Cerebellar nuclear complex (tissue), 1 donor: ENCODE measurements around the gene AKR1C1.
"Not testable (repeated sequence)": the region's sequence is repeated elsewhere in the genome, so short reads cannot be mapped to it uniquely, and the experiment has no call there.

ENCODE experiments used
- DNase-seq, 2 experiments: peaks; one replicate each; lab custom pipeline; 2025; lab: John Stamatoyannopoulos, UW

Gene AKR1C1

DNA sequence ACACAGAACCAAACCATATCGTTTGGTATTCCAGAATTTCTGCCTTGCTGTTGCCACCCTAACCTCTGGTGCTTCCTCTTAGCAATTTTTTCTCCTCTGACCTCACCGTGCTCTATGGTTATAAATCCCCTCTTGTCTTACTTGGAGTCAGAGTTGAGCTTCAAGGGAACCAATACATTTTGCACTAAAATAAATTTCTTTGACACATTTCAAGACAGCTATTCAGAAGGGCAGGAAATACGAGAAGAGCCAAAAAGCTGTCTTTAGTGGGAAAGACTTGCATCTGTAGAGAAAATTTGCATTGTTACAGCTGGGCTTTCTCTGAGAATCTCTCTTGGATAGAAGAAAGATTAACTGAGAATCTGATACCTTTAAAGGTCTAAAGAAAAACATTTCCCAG lies 54.9 kb downstream of the AKR1C1 start:
- no peak for DNase-seq

DNA sequence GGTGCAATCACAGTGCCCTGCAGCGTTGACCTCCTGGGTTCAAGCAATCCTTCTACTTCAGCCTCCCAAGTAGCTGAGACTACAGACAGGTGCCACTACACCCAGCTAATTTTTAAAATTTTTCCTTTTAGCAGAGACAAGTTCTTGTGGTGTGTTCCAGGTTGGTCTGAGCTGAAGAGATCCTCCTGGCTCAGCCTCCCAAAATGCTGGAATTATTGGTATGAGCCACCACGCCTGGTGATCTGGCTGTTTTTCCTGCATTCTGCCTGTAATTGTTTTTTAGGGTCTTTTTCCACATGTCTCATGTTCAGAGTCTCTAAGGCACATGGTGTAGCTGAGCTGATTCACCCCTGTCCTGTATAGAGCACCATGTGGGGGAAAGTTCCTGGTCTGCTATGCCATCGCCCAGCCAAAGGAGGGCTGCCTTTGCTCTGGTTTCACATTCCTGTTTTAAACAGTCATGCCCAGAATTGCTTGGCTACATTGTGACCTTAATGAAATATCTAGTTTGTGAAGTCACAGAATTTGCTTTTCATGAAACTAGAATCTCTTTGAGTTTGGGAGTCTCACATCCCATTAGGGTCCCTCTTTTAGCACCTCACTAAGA lies 55.6 kb downstream of the AKR1C1 start:
- DNase-seq = not testable (repeated sequence)

DNA sequence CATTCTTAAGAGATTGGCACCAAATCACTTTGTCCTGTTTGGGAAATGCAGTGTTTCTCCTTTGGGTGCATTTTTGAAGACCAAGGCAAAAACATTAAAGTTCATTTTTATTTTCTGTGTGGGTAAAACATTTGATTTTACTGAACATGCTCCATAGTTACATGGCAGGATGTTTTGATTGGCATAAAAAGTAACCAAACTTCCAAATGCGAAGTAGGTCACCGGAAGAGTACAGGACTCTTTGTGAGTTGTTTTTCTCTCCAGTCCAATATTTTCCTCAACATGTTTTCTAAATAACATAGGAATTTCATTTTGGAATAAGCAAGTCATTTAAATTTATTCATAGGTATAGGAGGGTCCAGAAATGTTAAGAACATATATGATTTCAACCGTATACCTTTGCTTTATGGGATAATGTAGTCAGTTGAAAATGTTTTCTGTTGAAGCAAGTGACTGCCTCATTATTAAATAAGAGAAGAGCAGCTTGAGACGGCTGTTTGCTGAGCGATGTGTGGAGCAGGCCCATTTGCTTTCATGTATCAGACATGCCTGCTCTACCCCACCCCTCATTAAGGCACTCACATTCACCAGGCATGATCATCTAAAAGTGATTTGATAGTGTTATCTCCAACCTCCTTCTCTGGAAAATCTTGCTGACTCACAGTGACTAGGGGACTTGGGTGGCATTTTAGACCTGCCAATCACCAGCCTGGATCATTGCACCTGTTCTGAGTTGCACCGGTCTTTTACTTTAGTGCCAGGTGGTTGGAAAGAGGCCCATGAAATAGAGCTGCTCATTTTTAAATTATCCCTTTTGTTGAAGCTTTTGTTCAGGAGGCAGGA lies 56.8 kb downstream of the AKR1C1 start:
- DNase-seq = not testable (repeated sequence)

DNA sequence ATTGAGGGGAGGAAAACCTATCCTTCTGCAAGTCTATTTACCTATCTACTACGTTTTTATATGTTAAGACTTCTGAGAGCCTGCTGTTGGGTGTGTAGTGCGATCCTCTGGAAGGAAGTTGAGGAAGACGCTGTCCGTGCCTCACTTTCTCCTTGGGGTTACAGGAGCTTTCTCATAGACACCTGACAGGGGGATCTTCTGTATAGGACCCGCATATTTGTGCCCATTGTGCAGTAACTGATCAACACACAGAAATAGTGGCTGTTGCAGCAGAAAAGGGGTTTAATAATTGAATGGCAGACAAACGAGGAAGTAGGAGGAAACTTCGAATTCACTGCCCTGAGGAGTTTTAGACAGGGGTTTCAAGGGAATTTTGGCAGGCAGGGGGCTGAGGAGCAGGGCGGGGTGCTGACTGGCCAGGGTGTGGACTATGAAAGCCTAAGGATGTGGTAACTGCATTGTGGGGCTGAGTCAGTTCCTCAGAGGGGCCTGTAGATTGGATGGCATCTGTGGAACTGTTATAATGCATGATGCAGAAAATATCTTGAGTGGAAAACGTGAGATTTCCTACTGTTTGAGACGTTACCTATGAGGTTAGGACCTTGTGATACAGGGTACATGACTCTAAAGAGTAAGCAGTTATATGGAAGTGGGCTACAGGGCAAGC lies 58.5 kb downstream of the AKR1C1 start:
- not testable (repeated sequence) for DNase-seq

GRCh38 chr10:5023177-5023805 lies 60.1 kb downstream of the AKR1C1 start:
- no peak for DNase-seq

- not testable (repeated sequence) for DNase-seq
These were observed 62.3 kb downstream of the AKR1C1 start for GRCh38 chr10:5025461-5025881.

DNA sequence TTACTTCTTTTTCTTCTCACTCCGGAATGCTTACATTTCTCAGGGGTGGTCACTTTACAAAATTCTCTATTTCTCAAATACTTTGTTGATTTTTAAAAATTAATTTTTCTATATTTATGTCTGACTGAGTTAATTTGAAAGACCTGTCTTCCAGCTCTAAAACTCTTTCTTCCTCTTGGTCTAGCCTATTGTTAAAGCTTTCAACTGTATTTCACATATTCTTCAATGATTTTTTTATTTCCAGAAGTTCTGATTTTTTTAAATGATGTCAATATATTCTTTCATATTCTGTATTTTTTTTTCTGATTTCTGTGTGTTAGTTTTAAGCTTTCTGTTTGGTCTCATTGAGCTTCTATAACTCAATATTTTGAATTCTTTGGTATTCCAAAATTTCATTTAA lies 67.8 kb downstream of the AKR1C1 start:
- DNase-seq = no peak

GRCh38 chr10:5031588-5031987 lies 68.4 kb downstream of the AKR1C1 start:
- not testable (repeated sequence) for DNase-seq

GRCh38 chr10:5032444-5032843 lies 69.2 kb downstream of the AKR1C1 start:
- DNase-seq = not testable (repeated sequence)
